ENCODE data around the gene SGK1. TPM values are rescaled to one million over a fixed set of nuclear protein-coding genes. Genes with fewer than 3 reads are reported as not detected.

The SGK1 gene
- total and polyA plus RNA-seq, 10 donors: 12.3 to 80.1 (median 51.4) TPM

DNA sequence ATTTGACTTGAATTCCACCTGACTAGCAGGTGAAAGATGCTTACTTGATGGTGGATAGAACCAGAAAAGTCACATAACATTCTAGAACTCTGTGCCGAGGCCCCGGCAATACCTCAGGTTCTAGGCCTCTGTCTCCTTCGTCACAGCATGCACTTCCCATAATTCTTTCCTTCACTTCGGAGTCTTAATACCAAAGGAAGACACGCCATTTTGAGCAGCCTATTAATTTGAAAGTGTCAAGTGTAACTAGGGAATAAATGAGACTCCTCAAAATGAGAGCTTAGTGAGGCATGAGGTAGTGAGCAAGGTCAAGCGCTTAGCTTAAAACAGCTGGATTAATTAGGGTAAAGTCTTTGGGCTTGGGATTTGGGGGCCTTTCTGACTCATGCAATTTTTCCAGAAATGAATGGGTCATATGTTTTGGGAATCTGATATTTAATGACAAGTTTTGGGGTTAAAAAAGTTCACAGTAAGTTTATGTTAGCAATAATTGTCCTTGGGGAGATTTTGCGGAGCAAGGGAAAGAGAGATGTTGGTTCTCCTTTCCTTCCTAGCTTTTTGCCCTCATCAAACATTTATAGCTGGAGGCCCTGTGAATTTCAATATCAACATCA lies 29.1 kb upstream of the SGK1 start:
- no peak overlapping the region for H3K4me3 ChIP-seq
- 89 to 95% (median 92%) methylated on average over 7 of the region's 7 CpGs for WGBS, 5 donors
- TF ChIP-seq CTCF (IDR thresholded peaks at IDR 0.05 in 8 of 11, conservative IDR thresholded peaks at IDR 0.05 in 3 of 11): no peak
- no peak for TF ChIP-seq POLR2AphosphoS5 (IDR thresholded peaks at IDR 0.05)
- no peak for TF ChIP-seq POLR2A (IDR thresholded peaks at IDR 0.05)

GRCh38 chr6:134345789-134346188 lies 27.9 kb upstream of the SGK1 start:
- Histone ChIP-seq H3K27ac (peak overlapping the region in 7 of 8 donors; percentile 26 to 79 (median 67)), H3K9me3 (no peaks in the 10 kb centered on the region), H3K4me1 (peaks cover 0 to 45% (median 12%) of the 10 kb centered on the region in 6 donors), H3K4me3 (no peak overlapping the region), H3K27me3 (replicated peaks in 1 of 7) (no peaks in the 10 kb centered on the region), H3K36me3 (no peaks in the 10 kb centered on the region)
- intact Hi-C loops (cut with DNase I; ENCODE audit: low total_unique reads): no loop called here
- no peak for DNase-seq
- 64 to 80% (median 74%) methylated on average over 8 of the region's 8 CpGs for WGBS, 5 donors
- TF ChIP-seq POLR2AphosphoS5 (IDR thresholded peaks at IDR 0.05) (no peak), POLR2A (IDR thresholded peaks at IDR 0.05) (no peak), CTCF (IDR thresholded peaks at IDR 0.05 in 8 of 11, conservative IDR thresholded peaks at IDR 0.05 in 3 of 11) (no peak)

More for the DNA sequence above, 29.1 kb upstream of the SGK1 start:
- DNase-seq: no peak
- Histone ChIP-seq H3K4me1 (peaks cover 0 to 41% (median 14%) of the 10 kb centered on the region in 6 donors), H3K9me3 (no peaks in the 10 kb centered on the region), H3K27ac (peak overlapping the region in 6 of 8 donors; percentile 52 to 79 (median 70)), H3K27me3 (replicated peaks in 1 of 7) (no peaks in the 10 kb centered on the region), H3K36me3 (no peaks in the 10 kb centered on the region)
- intact Hi-C loops (cut with DNase I; ENCODE audit: low total_unique reads): no loop called here

- intact Hi-C loops (cut with DNase I; ENCODE audit: low total_unique reads): no loop called here
- DNase-seq: no peak
- Histone ChIP-seq H3K36me3 (no peaks in the 10 kb centered on the region), H3K4me1 (peaks cover 0 to 52% (median 21%) of the 10 kb centered on the region in 6 donors), H3K27ac (peak overlapping the region in 6 of 8 donors; percentile 35 to 69 (median 58)), H3K27me3 (replicated peaks in 1 of 7) (no peaks in the 10 kb centered on the region), H3K4me3 (no peak overlapping the region), H3K9me3 (no peaks in the 10 kb centered on the region)
- WGBS, 5 donors: 71 to 92% (median 84%) methylated on average over 6 of the region's 6 CpGs
- TF ChIP-seq CTCF (IDR thresholded peaks at IDR 0.05 in 8 of 11, conservative IDR thresholded peaks at IDR 0.05 in 3 of 11): no peak
These were observed 25.2 kb upstream of the SGK1 start for GRCh38 chr6:134343066-134343465.

DNA sequence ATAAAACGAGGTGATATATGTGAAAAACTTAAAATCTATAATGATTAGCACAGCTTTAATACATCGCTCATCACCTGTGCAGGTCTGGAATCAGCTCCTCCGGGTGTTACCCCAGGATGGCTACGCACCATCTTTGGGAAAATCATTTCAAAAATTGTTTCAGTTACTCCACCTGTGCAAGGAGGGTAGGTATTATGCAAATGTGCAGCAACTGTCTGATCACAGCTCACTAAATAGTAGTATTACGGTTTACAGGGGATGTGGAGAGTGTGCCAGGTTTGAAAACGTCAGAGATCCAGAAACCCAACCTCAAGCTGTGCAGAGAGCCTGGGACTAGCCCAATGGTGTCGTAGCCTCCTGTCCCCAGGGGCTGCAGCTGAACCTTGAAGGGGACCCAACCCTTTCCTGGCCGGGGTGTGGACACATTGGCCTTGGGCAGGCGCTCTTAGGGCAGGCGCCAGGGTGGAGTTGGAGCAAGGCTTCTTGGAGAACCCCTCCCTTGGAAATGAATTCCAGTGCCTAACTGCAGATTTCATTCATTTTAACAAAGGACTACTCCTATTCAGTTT lies 24.2 kb upstream of the SGK1 start:
- TF ChIP-seq POLR2AphosphoS5 (IDR thresholded peaks at IDR 0.05): peak; percentile 30 to 67 (median 50)
- no peak for TF ChIP-seq POLR2A (IDR thresholded peaks at IDR 0.05)
- peak; percentile 81 for DNase-seq
- Histone ChIP-seq H3K4me1 (peaks cover 0 to 56% (median 25%) of the 10 kb centered on the region in 6 donors), H3K27me3 (replicated peaks in 1 of 7) (no peaks in the 10 kb centered on the region), H3K4me3 (no peak overlapping the region), H3K27ac (peak overlapping the region in 5 of 8 donors; percentile 54 to 69 (median 59)), H3K9me3 (no peaks in the 10 kb centered on the region), H3K36me3 (no peaks in the 10 kb centered on the region)
- WGBS, 5 donors: 77 to 91% (median 80%) methylated on average over 10 of the region's 10 CpGs
- intact Hi-C loops (cut with DNase I; ENCODE audit: low total_unique reads): no loop called here
